ENCODE data around the gene C15orf40.
A peak's percentile ranks its signal among the peaks of the same experiment; 100 is the strongest.

The C15orf40 gene

DNA sequence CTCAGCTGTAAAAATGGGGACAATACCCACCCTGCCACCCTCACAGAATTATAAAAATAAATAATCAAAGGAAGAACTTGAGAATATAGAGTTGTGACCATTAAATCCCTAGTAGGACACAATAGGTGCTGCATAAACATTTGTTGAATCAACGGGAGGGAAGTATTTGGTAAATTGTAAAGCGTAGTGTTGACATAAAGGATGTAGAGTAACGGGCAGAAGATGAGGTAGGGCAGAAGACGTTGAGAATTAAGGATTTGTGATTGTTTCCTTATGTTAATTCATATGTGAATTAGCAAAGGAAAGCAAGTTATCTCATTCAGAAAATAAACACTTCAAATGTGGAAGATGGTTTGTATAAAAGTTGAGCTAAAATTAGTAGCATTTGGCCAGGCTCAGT lies 18.3 kb downstream of the C15orf40 start:
- no peak for DNase-seq (ENCODE audit: low read depth, low spot score)

- DNase-seq (ENCODE audit: low read depth, low spot score) = no peak
These were observed 18.9 kb downstream of the C15orf40 start for GRCh38 chr15:82992436-82992998.

DNA sequence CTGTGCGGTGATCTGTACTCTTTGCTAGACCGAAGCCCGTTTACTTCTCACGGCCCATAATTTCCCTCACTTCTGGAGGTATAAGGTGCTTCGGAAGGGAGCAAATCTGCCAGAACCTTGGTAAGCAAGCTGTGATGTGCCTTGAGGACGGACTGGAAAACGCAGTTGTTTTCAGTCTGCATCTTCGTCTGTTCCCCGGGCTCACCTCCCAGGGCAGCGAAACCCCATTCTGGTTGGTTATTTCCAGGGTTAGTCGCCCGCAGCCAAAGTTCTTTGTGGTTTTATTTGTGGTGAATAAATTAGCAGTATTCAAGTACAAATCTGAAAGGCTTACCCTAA lies 25.0 kb downstream of the C15orf40 start:
- no peak for DNase-seq (ENCODE audit: low read depth, low spot score)

DNA sequence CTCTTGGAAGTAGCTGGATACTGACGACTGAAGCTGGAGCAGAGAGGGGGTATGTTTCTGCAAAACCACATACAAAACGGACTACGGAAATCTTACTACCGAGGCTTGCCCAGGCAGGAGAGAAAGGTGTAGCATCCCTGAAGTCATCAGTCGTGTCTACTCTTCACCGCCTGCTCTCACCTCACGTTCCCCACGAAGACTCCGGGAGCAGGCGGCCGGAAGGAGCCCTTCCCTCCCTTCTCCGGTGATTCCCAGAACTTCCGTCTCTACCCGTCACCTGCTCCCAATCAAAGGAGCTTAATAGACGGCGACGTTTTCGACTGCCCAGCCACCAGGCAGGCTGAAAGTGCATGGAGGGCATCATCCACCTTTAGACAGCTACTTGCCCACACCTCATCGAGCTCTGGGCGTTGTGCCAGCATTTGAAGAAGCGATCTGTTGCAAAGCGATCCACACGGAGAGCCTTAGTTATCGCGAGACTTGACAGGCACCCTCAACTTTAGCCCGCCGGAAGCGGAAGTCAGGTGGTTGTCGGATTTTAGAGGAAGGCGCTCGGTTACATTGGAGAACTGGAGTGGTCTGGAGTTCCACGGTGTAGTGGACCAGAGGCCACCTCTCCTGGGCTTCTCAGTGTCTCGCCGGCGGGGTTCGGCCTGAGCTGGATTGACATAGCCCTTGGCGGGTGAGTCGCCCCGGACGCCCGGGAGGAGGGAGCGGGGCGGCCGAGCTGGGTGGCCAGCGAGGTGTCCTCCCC lies 25.6 kb downstream of the C15orf40 start, which contains the start of gene RAMAC:
Gene RAMAC, plus strand, starts transcription at position 523 of the 754 bp plus-strand sequence. CDS start 2,809 bp downstream, outside the sequence.
- peak; percentile 95 for DNase-seq (ENCODE audit: low read depth, low spot score)

DNA sequence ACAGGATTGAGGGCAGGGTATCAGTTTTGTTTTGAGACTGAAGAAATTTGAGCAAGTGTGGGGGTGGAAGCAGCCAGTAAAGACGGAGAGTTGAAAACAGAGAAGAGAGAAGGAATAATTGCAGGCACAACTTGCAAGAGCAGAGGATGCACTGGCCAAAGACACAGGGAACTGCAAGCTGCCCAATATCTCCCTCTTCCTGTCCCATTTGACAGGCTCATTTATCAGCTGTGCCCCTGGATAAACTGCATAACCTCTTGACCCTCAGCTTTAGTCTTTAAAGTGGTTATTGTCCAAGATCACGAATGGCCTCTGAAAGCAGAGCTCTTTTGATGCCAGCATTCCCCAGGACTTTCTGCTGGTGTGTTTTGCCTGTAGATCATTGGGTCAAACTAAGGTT lies 30.5 kb downstream of the C15orf40 start:
- no peak for DNase-seq (ENCODE audit: low read depth, low spot score)

DNA sequence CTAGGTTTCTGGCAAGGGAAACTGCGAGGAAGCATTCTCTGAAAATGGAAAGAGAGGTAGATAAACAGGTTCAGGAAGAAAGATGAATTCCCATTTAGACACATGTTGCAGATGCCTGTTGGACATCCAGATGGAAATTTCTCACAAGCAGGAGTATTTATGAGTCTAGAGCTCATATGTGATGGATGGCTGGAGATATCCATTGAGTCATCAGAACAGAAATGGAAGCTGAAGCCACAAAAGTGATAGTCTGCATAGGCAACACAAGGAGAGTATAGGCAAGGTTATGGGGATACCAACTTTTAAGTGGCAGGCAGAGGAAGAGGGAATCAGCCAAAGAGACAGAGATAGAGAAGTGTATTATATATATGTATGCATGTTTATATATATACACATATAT lies 31.7 kb downstream of the C15orf40 start:
- DNase-seq (ENCODE audit: low read depth, low spot score) = no peak

GRCh38 chr15:82978438-82978837 lies 33.0 kb downstream of the C15orf40 start:
- DNase-seq (ENCODE audit: low read depth, low spot score) = no peak

DNA sequence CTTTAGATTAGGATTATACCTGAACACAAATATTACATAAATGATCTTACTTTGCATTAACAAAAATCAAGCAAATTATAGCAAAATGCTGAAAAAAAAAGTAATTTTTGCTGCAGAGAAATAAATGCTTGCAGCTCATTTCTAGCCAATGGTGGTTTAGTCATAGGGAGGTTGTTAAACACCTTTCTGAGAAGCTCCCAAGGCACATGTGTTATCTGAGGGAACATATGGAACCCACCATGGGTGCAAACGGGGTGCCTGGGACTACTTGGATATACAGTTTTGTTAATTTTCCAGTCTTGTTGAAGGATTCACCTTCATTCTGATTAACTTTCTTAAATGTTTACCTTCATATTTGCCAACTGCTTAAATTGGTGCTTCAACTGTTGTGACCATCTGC lies 34.4 kb downstream of the C15orf40 start:
- DNase-seq (ENCODE audit: low read depth, low spot score) = no peak

GRCh38 chr15:82972990-82973389 lies 38.4 kb downstream of the C15orf40 start:
- no peak for DNase-seq (ENCODE audit: low read depth, low spot score)

DNA sequence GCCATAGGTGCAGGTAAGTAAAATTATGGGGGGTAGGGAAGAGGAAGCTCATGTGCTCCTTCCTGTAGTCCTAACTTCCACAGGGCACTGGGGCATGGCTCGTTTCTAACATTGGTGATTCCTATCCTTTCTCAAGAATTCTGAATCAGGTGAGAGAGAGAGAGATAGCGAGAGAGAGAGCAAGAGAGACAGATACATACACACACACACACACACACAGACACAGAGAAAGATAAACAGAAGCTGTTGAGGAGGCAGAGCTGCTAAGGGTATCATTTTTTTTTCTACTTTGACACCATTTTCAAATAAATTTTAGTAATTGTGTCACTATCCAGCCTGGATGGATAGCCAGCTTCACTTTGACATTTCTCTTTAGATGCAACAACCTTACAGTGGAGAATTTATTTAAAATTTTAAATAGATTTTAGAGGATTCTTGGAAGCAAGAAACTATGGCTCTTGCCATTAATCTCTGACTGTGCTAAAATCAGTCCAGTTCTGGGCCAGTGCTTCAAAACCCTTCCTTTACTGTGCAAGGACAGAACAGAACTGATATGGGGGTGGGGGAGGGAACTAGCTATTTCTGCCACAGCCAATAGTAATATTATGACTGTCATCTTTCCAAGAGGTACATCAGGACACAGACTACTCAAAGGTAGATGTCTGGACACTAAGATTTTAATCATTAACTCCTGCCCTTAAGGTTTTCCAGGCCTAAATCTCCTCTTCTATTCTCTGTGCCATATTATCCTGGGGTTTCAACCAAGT lies 40.0 kb downstream of the C15orf40 start:
- no peak for DNase-seq (ENCODE audit: low read depth, low spot score)

GRCh38 chr15:82970696-82971095 lies 40.7 kb downstream of the C15orf40 start:
- DNase-seq (ENCODE audit: low read depth, low spot score) = no peak

GRCh38 chr15:82970078-82970686 lies 41.3 kb downstream of the C15orf40 start:
- no peak for DNase-seq (ENCODE audit: low read depth, low spot score)

- DNase-seq (ENCODE audit: low read depth, low spot score) = no peak
These were observed 42.1 kb downstream of the C15orf40 start for GRCh38 chr15:82969353-82969752.

DNA sequence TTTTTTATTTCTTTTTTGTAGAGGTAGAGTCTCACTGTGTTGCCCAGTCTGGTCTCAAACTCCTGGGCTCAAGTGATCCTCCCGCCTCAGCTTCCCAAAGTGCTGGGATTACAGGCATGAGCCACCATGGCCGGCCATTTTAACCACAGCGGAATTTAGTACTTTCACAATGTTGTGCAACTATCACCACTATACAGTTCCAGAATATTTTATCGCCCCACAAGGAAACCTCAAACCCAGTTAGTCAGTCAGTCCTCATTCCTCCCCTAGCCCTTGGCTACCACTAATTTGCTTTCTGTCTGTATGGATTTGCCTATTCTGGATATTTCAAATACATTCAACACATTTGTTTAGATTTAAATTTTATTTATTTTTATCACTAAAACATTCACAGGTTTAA lies 43.4 kb downstream of the C15orf40 start:
- no peak for DNase-seq (ENCODE audit: low read depth, low spot score)

- DNase-seq (ENCODE audit: low read depth, low spot score) = no peak
These were observed 44.8 kb downstream of the C15orf40 start for GRCh38 chr15:82966671-82967071.

DNA sequence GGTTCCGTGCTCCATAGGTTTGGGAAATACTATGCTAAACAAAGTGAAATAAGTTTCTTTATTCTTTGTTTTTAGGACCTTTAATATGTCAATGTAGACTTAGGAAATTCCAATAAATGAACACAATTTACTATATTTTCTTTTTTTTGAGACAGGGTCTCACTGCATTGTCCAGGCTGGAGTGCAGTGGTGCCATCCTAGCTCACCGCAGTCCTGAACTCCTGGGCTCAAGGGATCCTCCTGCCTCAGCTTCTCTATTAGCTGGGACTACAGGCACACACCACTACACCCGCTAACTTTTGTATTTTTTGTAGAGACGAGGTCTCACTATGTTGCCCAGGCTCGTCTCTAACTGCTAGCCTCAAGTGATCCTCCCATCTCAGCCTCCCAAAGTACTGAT lies 46.5 kb downstream of the C15orf40 start:
- DNase-seq (ENCODE audit: low read depth, low spot score) = no peak

GRCh38 chr15:82963471-82964341 lies 47.7 kb downstream of the C15orf40 start:
- DNase-seq (ENCODE audit: low read depth, low spot score) = no peak

GRCh38 chr15:82960766-82961165 lies 50.7 kb downstream of the C15orf40 start:
- DNase-seq (ENCODE audit: low read depth, low spot score) = no peak

DNA sequence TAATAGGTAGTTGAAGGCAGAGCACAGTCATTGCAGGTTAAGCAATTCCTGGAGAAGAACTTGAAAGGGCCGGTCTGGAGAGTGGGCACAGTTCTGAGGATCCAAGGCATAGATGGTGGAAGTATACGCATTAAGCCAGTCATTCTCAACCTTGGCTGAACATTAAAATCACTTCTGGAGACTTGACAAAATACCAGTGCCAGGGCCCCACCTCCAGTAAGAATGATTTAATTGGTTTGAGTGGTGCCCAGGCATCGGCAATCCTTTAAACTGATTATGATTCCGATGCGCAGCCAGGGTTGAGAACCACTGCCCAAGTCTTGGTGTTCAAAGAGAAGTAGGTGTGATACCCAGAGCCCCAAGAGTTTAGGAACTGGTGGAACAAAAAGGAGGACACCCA lies 52.0 kb downstream of the C15orf40 start:
- no peak for DNase-seq (ENCODE audit: low read depth, low spot score)

GRCh38 chr15:82958638-82959037 lies 52.8 kb downstream of the C15orf40 start:
- DNase-seq (ENCODE audit: low read depth, low spot score) = no peak

Measured in ELF-1 (cell line).